GM10266 (cell line): Measurements from ENCODE around the gene SRD5A1.

Experiments used
- DNase-seq: peaks from one replicate; pipeline ENCODE4 v3.0.0; 2012; ENCODE audit errors: extremely low spot score
- TF ChIP-seq, protein P1 (sequence below): IDR thresholded peaks from 2 replicates; pipeline ENCODE4 v1.5.1; 2012; ENCODE audit warnings: mild to moderate bottlenecking, low read depth; ENCODE audit not compliant: control insufficient read depth, insufficient read depth; ENCODE audit errors: missing control alignments

SRD5A1 gene

GRCh38 chr5:6705088-6705487, 71.8 kb downstream of the SRD5A1 start:
- TF ChIP-seq, protein P1, sequence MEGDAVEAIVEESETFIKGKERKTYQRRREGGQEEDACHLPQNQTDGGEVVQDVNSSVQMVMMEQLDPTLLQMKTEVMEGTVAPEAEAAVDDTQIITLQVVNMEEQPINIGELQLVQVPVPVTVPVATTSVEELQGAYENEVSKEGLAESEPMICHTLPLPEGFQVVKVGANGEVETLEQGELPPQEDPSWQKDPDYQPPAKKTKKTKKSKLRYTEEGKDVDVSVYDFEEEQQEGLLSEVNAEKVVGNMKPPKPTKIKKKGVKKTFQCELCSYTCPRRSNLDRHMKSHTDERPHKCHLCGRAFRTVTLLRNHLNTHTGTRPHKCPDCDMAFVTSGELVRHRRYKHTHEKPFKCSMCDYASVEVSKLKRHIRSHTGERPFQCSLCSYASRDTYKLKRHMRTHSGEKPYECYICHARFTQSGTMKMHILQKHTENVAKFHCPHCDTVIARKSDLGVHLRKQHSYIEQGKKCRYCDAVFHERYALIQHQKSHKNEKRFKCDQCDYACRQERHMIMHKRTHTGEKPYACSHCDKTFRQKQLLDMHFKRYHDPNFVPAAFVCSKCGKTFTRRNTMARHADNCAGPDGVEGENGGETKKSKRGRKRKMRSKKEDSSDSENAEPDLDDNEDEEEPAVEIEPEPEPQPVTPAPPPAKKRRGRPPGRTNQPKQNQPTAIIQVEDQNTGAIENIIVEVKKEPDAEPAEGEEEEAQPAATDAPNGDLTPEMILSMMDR, result no peak
- peak; percentile 67 for DNase-seq

GRCh38 chr5:6705959-6706358, 72.7 kb downstream of the SRD5A1 start:
- TF ChIP-seq, protein P1, result no peak
- no peak for DNase-seq

DNA sequence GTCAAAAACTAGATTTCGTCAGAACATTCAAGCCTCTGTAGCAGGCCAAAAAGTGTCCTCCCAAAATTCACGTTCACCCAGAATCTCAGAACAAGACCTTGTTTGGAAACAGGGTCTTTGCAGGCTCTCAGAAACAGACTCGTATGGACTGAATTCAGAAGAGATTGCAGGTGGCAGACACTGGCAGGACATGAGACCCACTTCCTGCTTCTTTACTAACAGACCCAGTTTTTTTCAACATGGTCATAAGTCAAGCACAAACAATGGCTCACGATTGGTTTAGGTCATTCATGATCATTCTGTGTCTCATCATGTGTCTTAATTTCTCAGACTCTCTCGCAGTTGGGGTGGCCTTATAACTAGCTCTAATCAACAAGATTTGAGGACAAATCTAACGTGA, 74.6 kb downstream of the SRD5A1 start:
- DNase-seq, result no peak
- TF ChIP-seq, protein P1, result no peak

- TF ChIP-seq, protein P1, result no peak
- no peak for DNase-seq
Measured at GRCh38 chr5:6708814-6709213, 75.6 kb downstream of the SRD5A1 start.

GRCh38 chr5:6710070-6710469, 76.8 kb downstream of the SRD5A1 start:
- no peak for DNase-seq
- TF ChIP-seq, protein P1, result no peak

- TF ChIP-seq, protein P1, result no peak
Measured at GRCh38 chr5:6710551-6711318, 77.5 kb downstream of the SRD5A1 start.

GRCh38 chr5:6711409-6712141, 78.3 kb downstream of the SRD5A1 start:
- DNase-seq, result no peak
- TF ChIP-seq, protein P1, result no peak

More at GRCh38 chr5:6710551-6711318, 77.5 kb downstream of the SRD5A1 start:
- no peak for DNase-seq
